ENCODE data around the gene CYS1.

DNA sequence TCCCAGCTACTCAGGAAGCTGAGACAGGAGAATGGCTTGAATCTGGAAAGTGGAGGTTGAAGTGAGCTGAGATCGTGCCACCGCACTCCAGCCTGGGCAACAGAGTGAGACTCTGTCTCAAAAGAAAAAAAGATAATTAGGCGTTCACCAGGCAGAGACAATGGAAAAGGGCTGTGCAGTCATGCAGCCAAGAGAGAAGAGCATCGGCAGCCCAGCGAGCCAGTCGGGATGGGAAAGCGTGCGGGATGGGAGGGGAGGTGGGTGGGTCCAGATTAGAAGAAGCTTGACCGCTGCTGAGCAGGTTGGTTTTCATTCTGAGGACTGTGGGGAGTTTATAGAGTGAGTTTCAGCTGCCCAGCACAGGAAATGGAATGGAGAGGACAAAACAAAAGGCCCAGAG is 15.0 kb upstream of the CYS1 start:
- no peak for TF ChIP-seq RAD21 (CRISPR knock-in tag; IDR thresholded peaks at IDR 0.05)
- TF ChIP-seq CTCF (CRISPR knock-in tag; IDR thresholded peaks at IDR 0.05): no peak
- TF ChIP-seq PBX2 (CRISPR knock-in tag; IDR thresholded peaks at IDR 0.05): no peak
- TF ChIP-seq, protein P1, sequence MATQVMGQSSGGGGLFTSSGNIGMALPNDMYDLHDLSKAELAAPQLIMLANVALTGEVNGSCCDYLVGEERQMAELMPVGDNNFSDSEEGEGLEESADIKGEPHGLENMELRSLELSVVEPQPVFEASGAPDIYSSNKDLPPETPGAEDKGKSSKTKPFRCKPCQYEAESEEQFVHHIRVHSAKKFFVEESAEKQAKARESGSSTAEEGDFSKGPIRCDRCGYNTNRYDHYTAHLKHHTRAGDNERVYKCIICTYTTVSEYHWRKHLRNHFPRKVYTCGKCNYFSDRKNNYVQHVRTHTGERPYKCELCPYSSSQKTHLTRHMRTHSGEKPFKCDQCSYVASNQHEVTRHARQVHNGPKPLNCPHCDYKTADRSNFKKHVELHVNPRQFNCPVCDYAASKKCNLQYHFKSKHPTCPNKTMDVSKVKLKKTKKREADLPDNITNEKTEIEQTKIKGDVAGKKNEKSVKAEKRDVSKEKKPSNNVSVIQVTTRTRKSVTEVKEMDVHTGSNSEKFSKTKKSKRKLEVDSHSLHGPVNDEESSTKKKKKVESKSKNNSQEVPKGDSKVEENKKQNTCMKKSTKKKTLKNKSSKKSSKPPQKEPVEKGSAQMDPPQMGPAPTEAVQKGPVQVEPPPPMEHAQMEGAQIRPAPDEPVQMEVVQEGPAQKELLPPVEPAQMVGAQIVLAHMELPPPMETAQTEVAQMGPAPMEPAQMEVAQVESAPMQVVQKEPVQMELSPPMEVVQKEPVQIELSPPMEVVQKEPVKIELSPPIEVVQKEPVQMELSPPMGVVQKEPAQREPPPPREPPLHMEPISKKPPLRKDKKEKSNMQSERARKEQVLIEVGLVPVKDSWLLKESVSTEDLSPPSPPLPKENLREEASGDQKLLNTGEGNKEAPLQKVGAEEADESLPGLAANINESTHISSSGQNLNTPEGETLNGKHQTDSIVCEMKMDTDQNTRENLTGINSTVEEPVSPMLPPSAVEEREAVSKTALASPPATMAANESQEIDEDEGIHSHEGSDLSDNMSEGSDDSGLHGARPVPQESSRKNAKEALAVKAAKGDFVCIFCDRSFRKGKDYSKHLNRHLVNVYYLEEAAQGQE (IDR thresholded peaks at IDR 0.05; ENCODE audit: borderline replicate concordance in 1 of 2, low read depth in 1 of 2, low read length in 2 of 2): no peak
- TF ChIP-seq ASH2L (IDR thresholded peaks at IDR 0.05; ENCODE audit: insufficient read length, low read depth, low read length): no peak
- TF ChIP-seq YY1 (IDR thresholded peaks at IDR 0.05; ENCODE audit: insufficient read depth, insufficient replicate concordance, low read depth, low read length): no peak
- no peak for TF ChIP-seq POLR2A (IDR thresholded peaks at IDR 0.05; ENCODE audit: insufficient read depth in 1 of 2, low read depth in 2 of 2, low read length in 2 of 2)
- TF ChIP-seq FIP1L1 (IDR thresholded peaks at IDR 0.05; ENCODE audit: borderline replicate concordance, insufficient read depth, low read depth, low read length): no peak
- TF ChIP-seq ZNF232 (CRISPR knock-in tag; IDR thresholded peaks at IDR 0.05; ENCODE audit: borderline replicate concordance): no peak
- no peak for TF ChIP-seq ATF3 (CRISPR knock-in tag; IDR thresholded peaks at IDR 0.05)
- no peak for TF ChIP-seq TRIM22 (IDR thresholded peaks at IDR 0.05)

All from HepG2 (cell line).